ENCODE results near the gene TAX1BP1.
"Not testable (repeated sequence)": the region's sequence is repeated elsewhere in the genome, so short reads cannot be mapped to it uniquely, and the experiment has no call there.

TAX1BP1 gene

DNA sequence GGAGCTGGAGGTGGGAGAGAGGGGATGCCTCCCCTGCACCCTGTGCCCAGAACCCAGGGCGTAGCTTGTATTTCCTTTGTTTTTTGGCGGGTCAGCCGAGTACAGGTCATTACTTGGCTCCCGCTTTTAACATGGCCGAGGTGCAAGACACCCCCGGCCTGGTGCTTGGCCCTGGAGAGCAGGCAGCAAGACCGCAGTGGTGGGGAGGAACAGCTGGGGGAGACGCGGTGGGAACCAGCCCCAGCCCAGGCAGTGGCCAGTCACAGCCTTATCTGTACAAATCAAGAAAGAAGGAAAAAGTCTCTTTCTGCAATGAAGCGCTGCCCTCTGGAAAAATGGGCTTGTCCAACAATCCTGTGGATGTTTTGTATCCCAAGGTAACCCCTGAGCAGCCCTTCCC lies 99.1 kb downstream of the TAX1BP1 start:
- H3K27ac Mint-ChIP-seq = peak overlapping the region; percentile 83

GRCh38 chr7:27840313-27840712 lies 100.4 kb downstream of the TAX1BP1 start:
- H3K36me3 Mint-ChIP-seq = peaks cover 44% of the 10 kb centered on the region
- no peak overlapping the region for H3K27ac Mint-ChIP-seq
- peak; percentile 57 for ATAC-seq

More for the DNA sequence above, 99.1 kb downstream of the TAX1BP1 start:
- Mint-ChIP-seq H3K4me1 (peaks cover 12% of the 10 kb centered on the region), H3K36me3 (peaks cover 53% of the 10 kb centered on the region), H3K4me3 (no peak overlapping the region), H3K27me3 (no peaks in the 10 kb centered on the region), H3K9me3 (no peaks in the 10 kb centered on the region)
- ATAC-seq = no peak

DNA sequence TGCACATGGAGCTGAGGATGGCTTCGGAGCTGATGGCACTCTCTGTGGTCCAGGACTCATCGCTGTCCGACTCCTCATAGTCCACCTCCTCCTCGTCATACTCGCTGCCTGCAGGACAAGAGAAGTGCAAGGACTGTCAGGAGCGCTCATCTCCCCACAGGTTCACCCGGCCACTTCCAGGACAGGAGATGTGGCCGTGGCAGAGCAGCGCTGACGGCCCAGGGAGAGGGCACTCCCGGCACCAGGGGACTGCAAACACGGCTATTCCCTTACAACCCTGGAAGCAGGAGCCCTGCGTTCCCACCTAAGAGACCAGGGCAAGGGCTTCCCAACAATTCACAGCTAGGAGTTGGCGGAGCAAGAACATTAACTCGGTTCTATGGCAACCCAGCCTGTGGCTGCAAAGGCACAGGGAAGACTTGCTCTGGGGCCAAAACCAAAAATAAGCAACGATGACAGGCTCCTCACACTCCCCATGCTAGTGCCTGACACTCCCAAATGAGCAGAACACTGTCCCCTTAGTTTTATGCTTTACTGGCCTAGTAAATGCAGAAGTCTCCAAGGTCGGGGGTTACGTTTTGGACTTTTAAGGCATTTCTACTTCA lies 100.9 kb downstream of the TAX1BP1 start:
- H3K27me3 Mint-ChIP-seq = no peaks in the 10 kb centered on the region
- peaks cover 12% of the 10 kb centered on the region for H3K4me1 Mint-ChIP-seq
- peaks cover 43% of the 10 kb centered on the region for H3K36me3 Mint-ChIP-seq
- no peaks in the 10 kb centered on the region for H3K9me3 Mint-ChIP-seq
- ATAC-seq = no peak
- H3K27ac Mint-ChIP-seq = no peak overlapping the region
- H3K4me3 Mint-ChIP-seq = no peak overlapping the region

More at GRCh38 chr7:27840313-27840712, 100.4 kb downstream of the TAX1BP1 start:
- Mint-ChIP-seq H3K4me3 (no peak overlapping the region), H3K27me3 (no peaks in the 10 kb centered on the region), H3K9me3 (no peaks in the 10 kb centered on the region), H3K4me1 (peaks cover 12% of the 10 kb centered on the region)

DNA sequence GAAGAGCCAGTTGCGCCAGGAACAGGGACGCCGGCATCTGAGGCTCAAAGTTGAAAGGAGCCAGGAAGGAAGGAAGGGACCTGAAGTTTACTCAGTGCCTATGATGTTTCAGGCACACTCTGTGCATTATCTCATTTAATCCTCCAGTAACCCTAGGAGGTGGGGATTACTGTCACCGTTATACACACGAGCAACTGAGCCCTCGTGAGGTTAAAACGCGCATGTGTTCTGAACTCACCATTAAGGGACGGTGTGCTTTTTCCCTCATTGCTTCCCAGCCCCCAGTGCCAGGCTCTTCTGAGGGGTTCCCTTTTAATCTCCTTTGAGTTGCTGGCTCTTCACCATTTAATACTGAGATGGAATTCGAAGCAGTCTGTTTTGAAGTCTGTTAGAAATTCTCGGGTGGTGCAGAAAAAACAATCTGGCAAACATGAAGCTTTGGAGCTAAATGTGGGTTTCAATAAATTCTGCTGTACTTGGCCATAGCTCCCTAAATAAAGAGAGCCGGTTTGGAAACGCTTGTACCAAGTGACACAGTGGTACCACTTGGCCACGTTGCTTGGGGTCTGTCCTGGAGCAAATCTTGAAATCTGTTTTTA lies 102.2 kb downstream of the TAX1BP1 start:
- H3K9me3 Mint-ChIP-seq = no peaks in the 10 kb centered on the region
- peaks cover 31% of the 10 kb centered on the region for H3K36me3 Mint-ChIP-seq
- ATAC-seq = no peak
- no peak overlapping the region for H3K27ac Mint-ChIP-seq
- no peaks in the 10 kb centered on the region for H3K27me3 Mint-ChIP-seq
- H3K4me3 Mint-ChIP-seq = no peak overlapping the region
- peaks cover 12% of the 10 kb centered on the region for H3K4me1 Mint-ChIP-seq

GRCh38 chr7:27842851-27843250 lies 102.9 kb downstream of the TAX1BP1 start:
- Mint-ChIP-seq H3K4me1 (peaks cover 12% of the 10 kb centered on the region), H3K9me3 (no peaks in the 10 kb centered on the region), H3K4me3 (no peak overlapping the region), H3K36me3 (peaks cover 31% of the 10 kb centered on the region), H3K27ac (no peak overlapping the region), H3K27me3 (no peaks in the 10 kb centered on the region)
- ATAC-seq = no peak

DNA sequence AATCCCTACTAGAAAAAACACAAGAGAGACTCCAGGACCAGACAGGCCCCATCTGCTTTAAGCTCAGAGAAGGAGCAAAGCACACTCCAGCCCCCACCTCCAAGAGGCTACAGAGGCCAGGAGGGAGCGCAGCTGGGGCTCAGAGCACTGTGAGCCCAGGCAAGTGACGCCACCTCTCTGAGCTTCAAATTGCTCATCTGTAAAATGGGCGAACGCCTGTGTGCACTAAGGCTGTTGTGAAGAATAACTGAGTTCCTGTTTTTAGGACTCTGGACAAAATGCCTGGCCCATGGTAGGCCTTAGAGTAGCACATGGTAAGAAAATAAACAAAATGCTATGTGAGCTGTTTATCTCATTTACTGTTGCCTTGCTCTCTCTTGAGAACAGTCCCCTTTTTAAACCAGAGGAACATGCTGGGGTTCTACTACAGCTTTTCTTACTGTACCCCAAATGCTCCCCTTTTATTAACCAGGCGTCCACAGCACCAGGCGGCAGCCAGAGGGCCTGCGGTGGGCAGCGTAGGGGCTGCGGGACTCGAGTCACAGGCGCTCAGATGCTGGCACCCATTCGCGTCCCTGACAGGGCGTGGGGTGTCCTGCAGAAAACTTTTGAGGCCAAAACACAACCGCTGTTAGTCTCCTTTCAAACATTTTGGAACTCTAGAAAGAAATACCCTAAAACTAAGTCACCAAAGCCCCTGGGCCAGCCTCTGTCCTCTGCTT lies 103.8 kb downstream of the TAX1BP1 start:
- Mint-ChIP-seq H3K27me3 (no peaks in the 10 kb centered on the region), H3K36me3 (peaks cover 25% of the 10 kb centered on the region), H3K9me3 (no peaks in the 10 kb centered on the region), H3K4me3 (no peak overlapping the region), H3K4me1 (peaks cover 9% of the 10 kb centered on the region), H3K27ac (no peak overlapping the region)
- ATAC-seq = no peak

GRCh38 chr7:27846388-27846787 lies 106.4 kb downstream of the TAX1BP1 start:
- Mint-ChIP-seq H3K36me3 (peaks cover 14% of the 10 kb centered on the region), H3K4me3 (no peak overlapping the region), H3K4me1 (no peaks in the 10 kb centered on the region), H3K27me3 (no peaks in the 10 kb centered on the region), H3K9me3 (no peaks in the 10 kb centered on the region), H3K27ac (no peak overlapping the region)
- ATAC-seq = no peak

GRCh38 chr7:27850531-27850930 lies 110.6 kb downstream of the TAX1BP1 start:
- no peak overlapping the region for H3K27ac Mint-ChIP-seq
- ATAC-seq = no peak
- H3K4me1 Mint-ChIP-seq = peaks cover 5% of the 10 kb centered on the region
- no peaks in the 10 kb centered on the region for H3K9me3 Mint-ChIP-seq
- H3K4me3 Mint-ChIP-seq = no peak overlapping the region
- peaks cover 34% of the 10 kb centered on the region for H3K36me3 Mint-ChIP-seq
- no peaks in the 10 kb centered on the region for H3K27me3 Mint-ChIP-seq

- Mint-ChIP-seq H3K36me3 (peaks cover 73% of the 10 kb centered on the region), H3K4me1 (peaks cover 16% of the 10 kb centered on the region)
- H3K4me3 Mint-ChIP-seq, ATAC-seq, H3K9me3 Mint-ChIP-seq, H3K27me3 Mint-ChIP-seq, H3K27ac Mint-ChIP-seq: not testable (repeated sequence)
Measured at GRCh38 chr7:27856703-27857485, 116.9 kb downstream of the TAX1BP1 start.

DNA sequence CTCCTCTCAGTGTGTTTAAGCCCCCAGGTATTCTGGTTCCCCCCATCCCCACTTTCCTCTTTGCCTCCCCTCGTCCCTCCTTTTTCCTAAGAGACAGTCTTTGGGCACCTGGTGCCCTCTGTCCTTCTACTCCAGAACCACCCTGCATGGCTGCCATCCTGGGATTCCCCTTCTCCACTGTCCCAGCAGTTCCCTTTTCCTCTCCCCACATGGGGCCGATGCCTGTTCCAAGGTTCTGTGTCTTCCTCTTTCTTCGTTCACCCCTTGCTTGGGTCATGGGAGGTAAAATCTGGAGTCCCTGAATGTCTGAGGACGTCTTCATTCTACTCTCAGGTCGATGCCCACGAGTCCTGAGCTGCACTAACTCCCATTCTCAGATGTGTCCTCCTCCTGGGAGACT lies 120.8 kb downstream of the TAX1BP1 start:
- Mint-ChIP-seq H3K27ac (peak overlapping the region; percentile 18), H3K4me1 (peaks cover 12% of the 10 kb centered on the region), H3K4me3 (no peak overlapping the region), H3K9me3 (peaks cover 3% of the 10 kb centered on the region), H3K27me3 (no peaks in the 10 kb centered on the region), H3K36me3 (peaks cover 82% of the 10 kb centered on the region)
- no peak for ATAC-seq

- Mint-ChIP-seq H3K27ac (no peak overlapping the region), H3K4me3 (no peak overlapping the region), H3K36me3 (peaks cover 76% of the 10 kb centered on the region), H3K27me3 (no peaks in the 10 kb centered on the region), H3K4me1 (peaks cover 12% of the 10 kb centered on the region), H3K9me3 (peaks cover 3% of the 10 kb centered on the region)
- no peak for ATAC-seq
Measured at GRCh38 chr7:27861747-27862146, 121.8 kb downstream of the TAX1BP1 start.

DNA sequence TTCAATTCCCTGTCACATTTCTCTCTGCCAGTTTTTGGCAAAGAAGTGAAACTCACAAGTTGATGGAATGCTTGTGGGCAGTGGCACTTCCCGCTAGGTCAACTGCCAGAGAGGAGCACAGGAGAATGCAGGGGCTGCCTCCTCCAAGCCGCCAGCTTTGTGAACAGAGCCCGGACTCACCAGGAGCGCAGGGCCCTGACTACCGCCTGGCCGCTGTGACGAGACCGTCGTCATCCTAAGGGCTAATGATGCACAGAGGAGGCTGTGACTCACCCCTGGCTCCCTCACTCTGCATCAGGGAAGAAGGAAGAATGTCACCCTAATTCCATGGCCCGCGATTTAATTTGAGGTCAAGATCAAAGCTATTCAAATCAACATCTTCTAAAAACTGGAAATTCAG lies 123.9 kb downstream of the TAX1BP1 start:
- no peak overlapping the region for H3K27ac Mint-ChIP-seq
- H3K36me3 Mint-ChIP-seq = peaks cover 73% of the 10 kb centered on the region
- H3K4me1 Mint-ChIP-seq = peaks cover 16% of the 10 kb centered on the region
- no peak overlapping the region for H3K4me3 Mint-ChIP-seq
- no peaks in the 10 kb centered on the region for H3K27me3 Mint-ChIP-seq
- peaks cover 3% of the 10 kb centered on the region for H3K9me3 Mint-ChIP-seq
- ATAC-seq = no peak

- Mint-ChIP-seq H3K27ac (no peak overlapping the region), H3K4me3 (no peak overlapping the region), H3K9me3 (no peaks in the 10 kb centered on the region), H3K36me3 (peaks cover 60% of the 10 kb centered on the region), H3K4me1 (peaks cover 9% of the 10 kb centered on the region), H3K27me3 (no peaks in the 10 kb centered on the region)
- ATAC-seq = no peak
Measured at GRCh38 chr7:27866256-27866655, 126.3 kb downstream of the TAX1BP1 start.

DNA sequence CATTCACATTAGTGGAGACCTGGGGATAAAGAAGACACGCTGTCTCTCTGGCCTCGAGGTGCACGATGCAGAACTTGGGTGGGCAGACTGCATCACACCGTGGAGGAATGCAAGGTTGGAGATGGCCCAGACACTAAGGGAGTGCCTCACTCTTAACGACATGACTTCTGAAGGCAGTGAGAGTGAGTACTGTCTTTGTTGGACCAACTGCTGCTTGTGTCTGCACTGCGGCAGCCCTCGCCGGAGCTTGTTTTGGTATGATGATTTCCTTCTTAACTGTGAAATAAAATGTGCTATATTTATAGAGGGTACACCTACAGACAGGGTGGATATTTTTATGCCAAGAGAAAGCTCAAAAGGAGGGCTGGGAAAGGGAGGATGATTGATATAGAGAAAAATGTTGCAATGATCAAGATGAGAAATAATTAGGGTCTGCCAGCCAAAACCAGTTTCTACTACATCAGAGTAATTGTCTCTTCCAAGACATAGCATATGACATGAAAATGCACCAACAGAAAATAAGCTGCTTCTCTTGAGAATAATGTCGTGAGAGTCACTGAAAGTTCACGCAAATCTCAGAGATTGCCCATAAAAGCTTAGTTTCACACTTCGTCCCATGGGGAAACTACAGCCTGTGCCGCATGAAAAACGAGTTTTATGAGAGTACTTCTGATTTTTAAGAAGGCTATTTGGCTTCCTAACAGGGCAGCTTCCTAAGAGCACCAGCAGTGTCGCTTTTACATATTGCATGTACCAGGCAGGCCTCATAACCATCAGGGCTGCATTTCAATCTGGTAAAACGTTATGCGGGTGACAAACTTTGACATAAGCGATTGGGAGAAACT lies 127.1 kb downstream of the TAX1BP1 start:
- peaks cover 54% of the 10 kb centered on the region for H3K36me3 Mint-ChIP-seq
- peaks cover 4% of the 10 kb centered on the region for H3K4me1 Mint-ChIP-seq
- no peak overlapping the region for H3K4me3 Mint-ChIP-seq
- ATAC-seq = no peak
- no peaks in the 10 kb centered on the region for H3K9me3 Mint-ChIP-seq
- H3K27me3 Mint-ChIP-seq = no peaks in the 10 kb centered on the region
- no peak overlapping the region for H3K27ac Mint-ChIP-seq
